Panc1 (cell line): ENCODE data around the gene ZFYVE26.

Source experiments
- CTCF ChIP-seq: fragments of 450-650 bp; IDR thresholded peaks from 2 replicates; pipeline ENCODE4 v1.5.1; 2017; ENCODE audit warnings: mild to moderate bottlenecking
- POLR2AphosphoS5 ChIP-seq: IDR thresholded peaks from 2 replicates; pipeline ENCODE4 v1.6.1; 2012; ENCODE audit warnings: mild to moderate bottlenecking, low read depth, low read length, moderate library complexity
- REST ChIP-seq, 2 experiments: IDR thresholded peaks; 2 replicates each; pipeline ENCODE4 v1.6.1; 2011 to 2012; ENCODE audit warnings: low read depth in 2 of 2, control low read depth in 1 of 2, low read length in 1 of 2, mild to moderate bottlenecking in 1 of 2, moderate library complexity in 1 of 2; ENCODE audit not compliant: insufficient read depth in 1 of 2
- SIN3A ChIP-seq: IDR thresholded peaks from 2 replicates; pipeline ENCODE4 v1.6.1; 2012; ENCODE audit warnings: low read depth, mild to moderate bottlenecking, low read length, moderate library complexity, borderline replicate concordance; ENCODE audit not compliant: insufficient read depth
- TCF7L2 ChIP-seq: IDR thresholded peaks from 2 replicates; pipeline ENCODE4 v1.6.1; 2011; ENCODE audit warnings: mild to moderate bottlenecking, low read depth, low read length, inconsistent platforms

GRCh38 chr14:67785270-67786109, 30.9 kb downstream of the ZFYVE26 start:
- TF ChIP-seq CTCF (no peak), SIN3A (no peak), POLR2AphosphoS5 (no peak), REST (IDR thresholded peaks at IDR 0.05; ENCODE audit: insufficient read depth in 1 of 2, low read depth in 2 of 2, low read length in 1 of 2) (no peak), TCF7L2 (no peak)
